IMR-90 (cell line): Measurements from ENCODE around the gene ZSCAN10. TPM values are rescaled to one million over a fixed set of nuclear protein-coding genes. Genes with fewer than 3 reads are reported as not detected.

ENCODE experiments used
- ATAC-seq: fragments of 200-7000 bp; cut with Tn5 transposase; 2 replicates; pipeline ENCODE4 v1.9.1; 2020; ENCODE audit warnings: low read depth, mild to moderate bottlenecking, moderate library complexity
- BruUV-seq: library from RNA; stranded (reverse); fragments of 400-500 nt; replicated peaks from 2 replicates; lab custom pipeline; 2021; lab: Mats Ljungman, UMichigan
- CTCF ChIA-PET: fragments of 300-600 bp; formaldehyde crosslinking; extraction: SDS; loops from one replicate; lab custom pipeline; 2021; ENCODE audit warnings: antibody characterized with exemption; lab: Yijun Ruan, JAX
- POLR2A ChIA-PET: fragments of 300-600 bp; sonication (Branson Sonifier 250); formaldehyde crosslinking; loops from one replicate; lab custom pipeline; 2022; ENCODE audit warnings: antibody characterized with exemption; ENCODE audit not compliant: unreplicated experiment; lab: Charles Lee
- DNase-seq: peaks from one replicate; pipeline ENCODE4 v3.0.0; 2013
- H2AFZ ChIP-seq: replicated peaks from 2 replicates; pipeline ENCODE3; 2013; ENCODE audit warnings: low read length, mild to moderate bottlenecking; ENCODE audit not compliant: poor library complexity
- H2AK5ac ChIP-seq: 2 replicates; pipeline ENCODE4 v1.6.1; 2013; ENCODE audit warnings: low read depth, low read length, inconsistent platforms
- H2AK9ac ChIP-seq: replicated peaks from 2 replicates; pipeline ENCODE3; 2013; ENCODE audit warnings: mild to moderate bottlenecking, low read depth, low read length, moderate library complexity; ENCODE audit not compliant: poor library complexity
- H2BK120ac ChIP-seq: 2 replicates; pipeline ENCODE4 v1.6.1; 2013; ENCODE audit warnings: low read depth, low read length, inconsistent platforms
- H2BK15ac ChIP-seq: 3 replicates; pipeline ENCODE4 v1.6.1; 2013; ENCODE audit warnings: low read depth, low read length, inconsistent platforms
- H2BK20ac ChIP-seq: 2 replicates; pipeline ENCODE4 v1.6.1; 2013; ENCODE audit warnings: low read depth, mild to moderate bottlenecking, inconsistent platforms, low read length, moderate library complexity
- H2BK5ac ChIP-seq: 2 replicates; pipeline ENCODE4 v1.6.1; 2013; ENCODE audit warnings: mild to moderate bottlenecking, low read depth, low read length, inconsistent platforms; ENCODE audit not compliant: poor library complexity, severe bottlenecking
- H3K14ac ChIP-seq: replicated peaks from 2 replicates; pipeline ENCODE4 v1.6.1; 2013; ENCODE audit warnings: low read depth, low read length, inconsistent platforms
- H3K18ac ChIP-seq: 2 replicates; pipeline ENCODE4 v1.6.1; 2013; ENCODE audit warnings: low read depth, low read length, control low read depth
- H3K23ac ChIP-seq: 2 replicates; pipeline ENCODE4 v1.6.1; 2013; ENCODE audit warnings: low read depth, low read length, inconsistent platforms
- H3K27ac ChIP-seq: 2 replicates; pipeline ENCODE4 v1.5.1; 2013; ENCODE audit warnings: mild to moderate bottlenecking, control low read depth, low read length; ENCODE audit not compliant: insufficient read depth
- H3K27me3 ChIP-seq: 2 replicates; pipeline ENCODE4 v1.6.1; 2013; ENCODE audit warnings: low read length; ENCODE audit not compliant: control insufficient read depth, insufficient read depth
- H3K36me3 ChIP-seq: 2 replicates; pipeline ENCODE4 v1.6.1; 2013; ENCODE audit warnings: low read length, mixed read lengths; ENCODE audit not compliant: control insufficient read depth, insufficient read depth
- H3K4ac ChIP-seq: 2 replicates; pipeline ENCODE4 v1.6.1; 2013; ENCODE audit warnings: low read depth, low read length, inconsistent platforms
- H3K4me1 ChIP-seq: 2 replicates; pipeline ENCODE4 v1.6.1; 2013; ENCODE audit warnings: low read length, mixed read lengths; ENCODE audit not compliant: control insufficient read depth, insufficient read depth
- H3K4me2 ChIP-seq: 2 replicates; pipeline ENCODE4 v1.6.1; 2013; ENCODE audit warnings: low read depth, mild to moderate bottlenecking, control low read depth, low read length, moderate library complexity
- H3K4me3 ChIP-seq: 2 replicates; pipeline ENCODE4 v1.5.1; 2013; ENCODE audit warnings: low read depth, mild to moderate bottlenecking, control low read depth, low read length, moderate library complexity; ENCODE audit not compliant: insufficient read depth
- H3K56ac ChIP-seq: 2 replicates; pipeline ENCODE4 v1.6.1; 2013; ENCODE audit warnings: low read length, inconsistent platforms; ENCODE audit not compliant: insufficient read depth; ENCODE audit errors: extremely low read depth
- H3K79me1 ChIP-seq, 2 experiments: 2 replicates each; pipeline ENCODE4 v1.6.1; 2013; ENCODE audit warnings: low read length in 2 of 2, inconsistent platforms in 1 of 2, low read depth in 1 of 2
- H3K9ac ChIP-seq: 2 replicates; pipeline ENCODE4 v1.6.1; 2013; ENCODE audit warnings: low read depth, low read length, control low read depth
- H3K9me1 ChIP-seq: 2 replicates; pipeline ENCODE4 v1.6.1; 2013; ENCODE audit warnings: low read length, inconsistent platforms; ENCODE audit not compliant: insufficient read depth
- H3K9me3 ChIP-seq: 2 replicates; pipeline ENCODE4 v1.6.1; 2013; ENCODE audit warnings: low read length; ENCODE audit not compliant: control insufficient read depth, insufficient read depth
- H4K20me1 ChIP-seq: 2 replicates; pipeline ENCODE4 v1.6.1; 2013; ENCODE audit warnings: low read length, inconsistent platforms; ENCODE audit not compliant: insufficient read depth
- H4K5ac ChIP-seq: 2 replicates; pipeline ENCODE4 v1.6.1; 2013; ENCODE audit warnings: mild to moderate bottlenecking, low read depth, low read length, control low read depth
- H4K8ac ChIP-seq, 2 experiments: 2 replicates each; pipeline ENCODE4 v1.6.1; 2013; ENCODE audit warnings: low read depth in 2 of 2, low read length in 2 of 2, control low read depth in 1 of 2, inconsistent platforms in 1 of 2
- H4K91ac ChIP-seq: 2 replicates; pipeline ENCODE4 v1.6.1; 2013; ENCODE audit warnings: low read depth, low read length, inconsistent platforms; ENCODE audit not compliant: insufficient read depth
- CHD1 ChIP-seq: IDR thresholded peaks from 2 replicates; pipeline ENCODE4 v1.6.1; 2012; ENCODE audit warnings: low read depth, low read length, improper control_type of control experiment
- RCOR1 ChIP-seq: IDR thresholded peaks from 2 replicates; pipeline ENCODE4 v1.6.1; 2012; ENCODE audit warnings: mild to moderate bottlenecking, low read length, improper control_type of control experiment; ENCODE audit not compliant: insufficient replicate concordance
- WGBS, 2 experiments: methylation state at CpG; one replicate each; pipeline versions ENCODE4 v1.1.5 to v1.1.7; 2013; ENCODE audit warnings: missing lambda C conversion rate in 2 of 2; ENCODE audit not compliant: insufficient read length in 1 of 2; ENCODE audit errors: extremely low coverage in 2 of 2; 5-methylcytosine and 5-hydroxymethylcytosine counted together
- dilution Hi-C: fragments of 300-500 bp; cut with HindIII; formaldehyde crosslinking; loops from one replicate; pipeline ENCODE4 v1.14.3; 2018; ENCODE audit warnings: low sequenced_read_pairs; ENCODE audit not compliant: unreplicated experiment
- in situ Hi-C: fragments of 300-500 bp; cut with MboI; formaldehyde crosslinking; loops from 3 replicates; pipeline ENCODE4 v1.14.3; 2019; ENCODE audit warnings: low sequenced_read_pairs, inconsistent platforms, mixed read lengths
- intact Hi-C: fragments of 100-400 bp; cut with micrococcal nuclease; formaldehyde crosslinking; loops from 2 replicates; pipeline ENCODE4 v1.10.0; 2022
- polyA plus RNA-seq, 3 experiments: library from polyadenylated mRNA; depleted of rRNA; stranded (reverse); fragments of >200 nt; gene quantifications; 2 replicates each; pipeline ENCODE4 v1.2.3, GENCODE V29; 2012; ENCODE audit warnings: low replicate concordance in 1 of 3
- total RNA-seq: library from RNA; depleted of rRNA; stranded (reverse); fragments of >200 nt; gene quantifications from 2 replicates; pipeline ENCODE4 v1.2.3, GENCODE V29; 2012
- TF ChIP-seq, protein P1 (sequence below): fragments of 150-350 bp; IDR thresholded peaks from 2 replicates; pipeline ENCODE4 v1.6.1; 2017; ENCODE audit warnings: mild to moderate bottlenecking, antibody characterized with exemption, low read length, low read depth

The ZSCAN10 gene
- total and polyA plus RNA-seq, 2 of the 4 experiments (the other 2 are of a cell fraction): not detected

DNA sequence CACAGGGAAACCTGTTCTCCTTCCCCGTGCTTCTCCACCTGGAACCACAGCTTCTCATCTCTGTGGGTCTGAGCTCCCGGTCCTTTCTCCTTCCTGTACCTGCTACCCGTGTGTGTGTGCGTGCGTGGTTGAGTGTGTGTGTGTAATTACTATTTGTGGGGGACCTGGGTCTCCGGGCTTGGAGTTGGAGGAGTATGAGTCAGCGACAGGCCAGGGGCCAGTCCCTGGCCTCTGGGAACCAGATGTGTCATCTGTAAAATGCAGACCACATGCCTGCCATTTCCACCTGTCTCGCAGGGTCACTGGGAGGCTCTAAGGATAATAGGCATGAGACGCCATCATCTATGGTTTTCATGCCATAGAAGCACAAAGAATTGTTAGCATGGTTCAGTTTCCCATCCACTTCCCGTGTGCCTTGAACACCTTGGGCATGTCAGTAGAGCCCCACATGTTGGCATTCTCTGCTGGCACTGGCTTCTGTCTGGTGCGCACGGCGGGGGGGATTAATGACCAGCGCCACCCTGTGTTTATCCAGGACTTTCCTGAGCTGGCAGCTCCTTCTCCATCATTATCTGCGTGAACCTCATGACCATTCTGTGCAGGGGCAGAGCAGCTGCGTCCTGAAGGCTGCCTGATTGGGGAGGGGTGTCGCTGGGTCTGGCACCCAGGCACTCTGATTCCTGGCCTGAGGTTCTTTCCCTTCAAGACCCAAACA, 14.8 kb upstream of the ZSCAN10 start:
- H3K23ac ChIP-seq: no peak overlapping the region
- no peak overlapping the region for H3K56ac ChIP-seq
- intact Hi-C loops: no loop called here
- H3K9me3 ChIP-seq: no peaks in the 10 kb centered on the region
- H2BK120ac ChIP-seq: no peak overlapping the region
- peak overlapping the region; percentile 88 for H3K4me3 ChIP-seq
- H3K4me2 ChIP-seq: peak overlapping the region; percentile 95
- H3K4me1 ChIP-seq: peaks cover 9% of the 10 kb centered on the region
- peak overlapping the region; percentile 29 for H2AK9ac ChIP-seq
- no peak overlapping the region for H2BK5ac ChIP-seq
- no peak overlapping the region for H2BK20ac ChIP-seq
- CTCF ChIA-PET: interaction anchor here (1.2 kb wide), 1 partner anchor 16 kb away, joined by 3 read pairs; no protein-coding TSS in a partner anchor
- peak; percentile 56 for DNase-seq
- H2BK15ac ChIP-seq: no peak overlapping the region
- H2AFZ ChIP-seq: no peak overlapping the region
- dilution Hi-C loops: no loop called here
- H4K8ac ChIP-seq: no peak overlapping the region
- H3K18ac ChIP-seq: no peak overlapping the region
- no peak overlapping the region for H4K5ac ChIP-seq
- H3K4ac ChIP-seq: no peak overlapping the region
- peaks cover 27 to 34% of the 10 kb centered on the region in 2 experiments for H3K79me1 ChIP-seq
- no peak overlapping the region for H3K27ac ChIP-seq
- peaks cover 2% of the 10 kb centered on the region; the same call in 1 of the 2 replicates for H3K9me1 ChIP-seq
- H3K9ac ChIP-seq: peak overlapping the region; percentile 91
- H4K20me1 ChIP-seq: no peaks in the 10 kb centered on the region
- no peak overlapping the region for H2AK5ac ChIP-seq
- peaks cover 26% of the 10 kb centered on the region for H3K36me3 ChIP-seq
- no TSS peak for BruUV-seq
- POLR2A ChIA-PET: no interaction called here
- WGBS, 2 experiments: 65% methylated on average over 4 of the region's 17 CpGs; no CpG with 5 or more reads in 1 of the 2 experiments
- in situ Hi-C loops: no loop called here
- H3K27me3 ChIP-seq: no peaks in the 10 kb centered on the region
- H4K91ac ChIP-seq: no peak overlapping the region
- H3K14ac ChIP-seq: no peak overlapping the region
- no peak for ATAC-seq
- TF ChIP-seq, protein P1, sequence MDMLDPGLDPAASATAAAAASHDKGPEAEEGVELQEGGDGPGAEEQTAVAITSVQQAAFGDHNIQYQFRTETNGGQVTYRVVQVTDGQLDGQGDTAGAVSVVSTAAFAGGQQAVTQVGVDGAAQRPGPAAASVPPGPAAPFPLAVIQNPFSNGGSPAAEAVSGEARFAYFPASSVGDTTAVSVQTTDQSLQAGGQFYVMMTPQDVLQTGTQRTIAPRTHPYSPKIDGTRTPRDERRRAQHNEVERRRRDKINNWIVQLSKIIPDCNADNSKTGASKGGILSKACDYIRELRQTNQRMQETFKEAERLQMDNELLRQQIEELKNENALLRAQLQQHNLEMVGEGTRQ: no peak
- no peak for TF ChIP-seq CHD1
- peak; percentile 86 for TF ChIP-seq RCOR1
